HT-29 (cell line): ENCODE data around the gene HPD. TPM values are rescaled to one million over a fixed set of nuclear protein-coding genes. Genes with fewer than 3 reads are reported as not detected.
"Not testable (repeated sequence)": the region's sequence is repeated elsewhere in the genome, so short reads cannot be mapped to it uniquely, and the experiment has no call there.

Experiments
- DNase-seq: peaks from one replicate; pipeline ENCODE4 v3.0.0-alpha.2; 2015; ENCODE audit warnings: low spot score
- total RNA-seq: library from RNA; depleted of rRNA; stranded (reverse); fragments of >200 nt; shearing (Covaris generic); gene quantifications from 2 replicates; pipeline ENCODE4 v1.2.3, GENCODE V29; 2014

HPD gene
- total RNA-seq, 1 experiment from 2014 or later = not detected

DNA sequence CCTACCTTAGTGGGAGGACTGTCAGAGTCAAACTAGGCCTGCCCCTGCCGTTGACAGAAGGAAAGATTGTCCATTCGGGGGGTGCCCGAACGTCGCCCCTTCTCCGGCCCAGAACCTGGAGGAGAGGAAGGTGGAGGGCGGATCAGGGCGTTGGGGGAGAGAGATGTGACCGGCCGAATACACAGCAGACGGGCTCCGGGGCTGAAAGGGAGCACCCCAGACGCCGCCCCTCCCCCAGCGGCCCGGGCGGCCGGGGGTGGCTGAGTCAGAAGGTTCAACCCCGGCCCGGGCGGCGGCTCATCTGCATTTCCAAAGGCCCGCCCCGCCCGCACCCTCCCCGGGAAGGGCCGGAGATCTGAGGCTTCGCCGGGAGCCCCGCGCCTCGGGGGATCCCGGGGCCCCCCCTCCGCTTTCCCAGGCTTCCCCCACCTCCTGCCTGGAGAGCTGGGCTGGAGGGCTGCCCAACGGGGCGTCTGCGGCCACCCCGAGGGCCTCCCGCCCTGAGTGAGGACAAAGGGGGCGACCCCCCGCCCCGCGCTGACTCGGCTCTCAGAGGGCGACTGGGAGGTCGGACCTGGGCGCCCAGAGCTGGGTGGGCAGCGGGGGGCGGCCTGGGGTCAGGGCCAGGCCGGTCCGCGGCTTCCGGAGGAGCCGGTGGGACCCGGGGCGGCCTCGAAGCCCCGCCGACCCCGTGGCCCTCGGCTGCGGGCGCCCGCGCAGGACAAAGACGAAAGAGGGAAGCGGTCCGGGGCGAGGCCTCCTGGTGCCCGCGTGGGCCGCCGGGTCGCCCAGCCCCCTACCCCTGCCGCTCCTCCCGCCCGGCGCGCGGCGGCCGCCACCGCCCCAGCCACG lies 58.6 kb downstream of the HPD start:
- peak; percentile 91 for DNase-seq

DNA sequence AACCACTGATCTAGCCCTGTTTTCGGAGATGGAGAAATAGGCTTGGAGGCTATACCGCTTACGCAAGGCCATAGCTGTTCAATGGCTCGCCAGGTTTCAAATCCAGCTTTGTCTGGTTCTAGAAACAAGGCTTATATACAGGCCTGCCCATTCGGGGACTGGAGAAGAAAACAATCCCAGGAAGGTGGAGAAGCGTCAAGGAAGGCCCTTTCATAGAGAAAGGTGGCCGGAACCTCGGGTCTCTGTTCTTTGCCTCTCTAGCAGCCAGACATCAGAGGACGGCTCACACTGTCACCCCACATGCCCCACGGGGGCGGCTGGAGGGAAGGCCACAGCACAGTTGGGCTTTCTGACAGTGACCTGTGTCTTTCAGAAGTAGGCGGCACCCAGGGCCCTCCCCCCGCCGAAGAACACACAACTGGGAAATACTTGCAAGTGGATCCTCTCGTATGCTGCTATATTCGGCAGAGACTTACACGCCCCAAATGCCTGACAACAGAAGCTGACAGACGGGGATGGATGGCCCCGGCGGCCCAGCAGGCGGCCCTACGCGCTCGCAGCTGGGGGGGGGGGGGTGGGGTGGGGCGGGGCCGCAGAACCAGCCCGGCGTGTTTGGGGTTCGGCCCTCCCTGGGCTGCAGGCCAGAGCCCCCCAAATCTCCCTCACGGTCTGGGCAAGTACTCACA lies 59.4 kb downstream of the HPD start:
- peak; percentile 77 for DNase-seq

DNA sequence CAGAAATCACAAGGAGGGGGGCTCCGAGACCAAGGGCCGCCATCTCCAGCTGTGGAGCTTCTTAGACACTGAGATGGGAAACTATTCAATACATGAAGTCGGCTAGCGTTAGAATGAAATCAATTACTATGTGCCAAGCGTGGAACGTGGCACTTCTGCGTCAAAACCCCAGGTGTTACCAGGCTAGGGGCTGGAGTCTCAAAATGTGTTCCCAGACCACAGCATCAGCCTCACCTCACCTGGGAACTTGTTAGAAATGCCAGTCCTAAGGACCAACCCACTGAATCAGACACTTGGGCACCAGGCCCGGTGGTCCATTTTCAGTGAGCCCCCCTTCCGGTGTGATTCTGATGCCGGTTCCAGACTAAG lies 59.9 kb downstream of the HPD start:
- no peak for DNase-seq

DNA sequence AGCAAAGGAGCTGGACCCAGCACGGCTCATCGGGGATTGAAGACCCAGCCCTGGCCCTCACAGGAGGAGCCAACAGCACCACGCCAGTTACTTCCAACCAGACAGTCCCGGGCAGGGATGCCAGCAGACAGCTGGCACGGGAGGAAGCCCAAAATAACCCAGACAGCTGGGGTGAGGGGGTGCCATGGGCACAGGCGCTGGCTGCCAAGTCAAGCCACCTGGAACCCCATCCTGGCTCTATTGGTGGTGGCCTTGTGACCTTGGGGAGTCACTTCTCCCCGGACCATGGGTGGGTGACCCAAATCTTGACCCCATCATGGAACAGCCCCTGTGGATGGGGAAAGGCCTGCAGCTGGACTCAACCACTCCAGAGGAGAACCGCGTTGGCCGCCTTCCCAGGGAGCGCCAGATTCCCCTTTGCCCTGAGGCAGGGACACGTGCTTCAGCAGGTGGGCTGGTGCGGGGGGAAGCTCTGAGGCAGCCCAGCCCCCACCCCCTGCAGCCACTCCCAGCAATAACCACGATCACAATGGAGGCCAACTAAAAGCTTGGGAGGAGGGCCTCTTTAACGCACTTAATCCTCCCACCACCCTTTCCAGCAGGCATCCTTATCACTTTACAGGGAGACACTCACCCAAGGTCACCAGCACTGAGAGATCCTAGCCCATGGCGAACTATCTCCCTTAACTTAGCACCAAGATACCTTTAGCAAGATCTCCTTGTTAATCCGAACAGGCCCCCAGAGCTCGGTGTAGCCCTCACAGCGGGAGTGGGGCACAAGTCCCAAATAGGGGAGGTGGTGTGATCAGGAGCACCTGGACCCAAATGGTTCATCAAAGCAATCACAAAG lies 60.5 kb downstream of the HPD start:
- DNase-seq = no peak

DNA sequence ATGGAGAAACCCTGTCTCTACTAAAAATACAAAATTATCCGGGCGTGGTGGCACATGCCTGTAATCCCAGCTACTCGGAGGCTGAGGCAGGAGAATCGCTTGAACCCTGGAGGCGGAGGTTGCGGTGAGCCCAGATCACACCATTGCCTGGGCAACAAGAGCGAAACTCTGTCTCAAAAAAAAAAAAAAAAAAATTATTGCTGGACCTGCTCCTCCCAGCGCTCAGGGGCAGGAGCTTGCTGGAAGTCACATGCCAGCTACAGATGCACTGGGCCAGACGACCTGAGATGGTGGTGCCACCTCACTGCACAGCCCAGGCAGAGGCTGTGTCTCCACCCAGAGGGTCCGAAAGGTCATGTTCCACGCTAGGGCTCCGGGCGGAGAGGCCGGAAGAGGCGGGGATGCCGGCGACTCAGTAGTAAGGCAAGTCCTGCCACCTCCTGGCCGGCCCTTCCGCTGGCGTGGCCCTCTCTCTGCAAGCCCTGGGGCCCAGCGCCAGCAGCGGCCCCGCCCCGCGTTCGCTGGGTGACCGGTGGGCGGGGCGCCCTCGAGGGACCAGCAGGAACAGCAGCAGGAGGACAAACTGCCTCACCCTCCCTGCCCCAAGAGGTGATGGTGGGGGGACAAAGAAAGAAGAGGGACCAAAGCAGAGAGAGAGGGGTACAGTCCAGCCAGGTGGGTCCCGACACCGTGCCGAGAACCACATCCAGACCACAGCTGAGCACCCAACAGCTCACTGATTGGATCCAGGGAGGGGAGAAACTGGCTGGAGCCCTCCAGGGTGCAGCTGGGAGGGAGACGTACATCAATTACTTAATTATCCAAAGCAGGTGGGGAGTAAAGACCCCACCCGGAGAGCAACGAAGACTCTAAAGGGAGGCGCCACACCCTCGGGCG lies 61.6 kb downstream of the HPD start:
- peak; percentile 97 for DNase-seq

DNA sequence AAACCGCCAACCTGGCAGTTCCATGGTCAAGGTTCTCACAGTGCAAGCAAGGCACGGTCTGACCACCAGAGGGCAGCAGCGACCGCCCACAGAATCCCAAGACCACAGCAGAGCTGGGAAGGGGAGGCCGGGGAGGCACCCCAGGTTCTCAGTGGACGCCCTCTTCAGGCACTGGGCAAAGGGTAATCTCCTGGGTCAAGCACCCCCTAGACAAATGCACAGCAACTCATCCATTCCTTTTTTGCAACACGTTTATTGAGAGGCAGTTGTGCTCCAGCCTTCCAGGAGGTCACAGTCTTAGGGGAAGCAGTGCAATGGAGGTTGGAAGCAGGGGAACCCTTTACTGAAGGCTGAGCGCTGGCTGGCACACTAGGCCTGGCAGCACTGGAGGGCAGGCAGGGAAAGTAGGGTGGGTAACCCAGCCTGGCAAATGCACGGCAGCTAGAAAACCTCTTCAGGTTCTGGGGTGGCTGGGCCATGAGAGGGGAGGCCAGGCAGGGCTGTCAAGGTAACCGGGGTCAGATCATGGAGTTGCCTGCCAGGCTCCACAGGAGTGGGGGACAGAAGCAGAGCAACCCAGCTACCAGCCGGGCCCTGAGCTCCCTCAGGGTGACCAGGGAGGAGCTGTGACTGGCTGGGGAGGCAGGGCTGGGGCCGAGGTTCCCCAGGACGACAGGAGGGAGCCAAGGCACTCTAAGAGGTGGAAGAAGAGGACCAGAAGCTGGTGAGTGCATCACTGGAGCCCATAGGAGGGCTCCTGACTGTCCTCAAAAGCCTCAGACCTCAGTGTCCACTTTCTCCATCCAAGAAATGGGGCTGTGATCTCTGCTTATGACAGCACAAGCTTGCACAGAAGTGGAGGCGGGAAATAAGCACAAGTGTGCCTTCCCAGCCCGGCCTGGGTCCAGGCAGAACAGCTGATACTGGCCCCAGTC lies 63.4 kb downstream of the HPD start:
- peak; percentile 96 for DNase-seq

DNA sequence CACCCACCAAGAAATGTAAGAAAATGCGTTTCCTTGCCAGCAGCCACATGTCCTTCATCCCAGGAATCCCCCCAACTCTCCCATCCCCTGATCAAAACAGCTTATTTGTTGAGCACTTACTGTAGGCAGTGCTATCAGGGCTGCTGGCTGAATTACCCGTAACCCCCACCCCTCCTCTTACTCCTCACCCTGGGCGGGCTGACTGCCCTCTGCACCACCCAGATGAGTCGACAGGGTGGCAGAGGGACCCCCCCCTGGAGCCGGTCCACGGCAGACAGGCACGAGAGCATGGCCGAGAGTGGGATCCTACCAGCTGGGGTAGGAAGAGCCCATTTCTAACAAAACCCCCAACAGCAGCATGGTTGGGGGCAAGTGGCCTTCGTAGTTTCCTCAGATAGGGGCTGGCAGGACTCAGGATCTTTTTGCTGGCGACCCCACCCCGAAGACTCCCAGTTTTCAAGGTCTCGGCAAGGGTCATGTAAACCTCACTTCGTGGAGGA lies 64.1 kb downstream of the HPD start:
- DNase-seq = peak; percentile 59

DNA sequence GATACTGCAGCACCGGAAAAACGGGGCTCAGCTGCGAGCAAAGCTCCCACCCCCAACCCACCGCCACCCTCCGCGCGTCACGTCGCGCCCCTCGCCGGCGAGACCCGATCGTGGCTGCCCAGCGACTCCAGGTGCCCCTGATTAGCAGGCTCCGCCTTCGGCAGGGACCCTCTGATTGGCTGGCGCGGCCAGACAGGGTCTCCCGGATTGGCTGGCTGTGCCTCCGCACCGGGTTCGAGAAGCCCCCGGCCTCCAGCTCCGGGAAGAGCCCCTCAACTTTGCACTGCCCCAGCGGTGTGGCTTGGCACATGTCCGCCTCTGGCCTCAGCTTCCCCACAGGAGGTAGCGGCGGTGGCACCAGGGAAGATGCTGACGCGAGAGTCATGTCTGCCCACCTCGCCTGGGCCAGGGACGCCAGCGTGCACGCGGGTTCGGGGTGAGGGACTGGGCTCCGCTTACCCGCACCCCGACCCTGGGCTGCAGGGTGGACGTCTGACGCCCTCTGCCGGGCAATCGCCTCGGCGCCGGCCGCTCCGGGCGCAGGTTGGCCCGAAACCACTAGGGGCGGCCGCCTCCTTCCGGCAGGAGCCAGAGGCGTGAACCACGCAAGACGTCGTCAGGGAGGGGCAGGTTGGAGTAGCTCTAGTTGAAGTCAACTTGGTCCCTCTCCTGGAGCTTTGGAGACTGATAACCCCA lies 64.7 kb downstream of the HPD start:
- DNase-seq = peak; percentile 94

DNA sequence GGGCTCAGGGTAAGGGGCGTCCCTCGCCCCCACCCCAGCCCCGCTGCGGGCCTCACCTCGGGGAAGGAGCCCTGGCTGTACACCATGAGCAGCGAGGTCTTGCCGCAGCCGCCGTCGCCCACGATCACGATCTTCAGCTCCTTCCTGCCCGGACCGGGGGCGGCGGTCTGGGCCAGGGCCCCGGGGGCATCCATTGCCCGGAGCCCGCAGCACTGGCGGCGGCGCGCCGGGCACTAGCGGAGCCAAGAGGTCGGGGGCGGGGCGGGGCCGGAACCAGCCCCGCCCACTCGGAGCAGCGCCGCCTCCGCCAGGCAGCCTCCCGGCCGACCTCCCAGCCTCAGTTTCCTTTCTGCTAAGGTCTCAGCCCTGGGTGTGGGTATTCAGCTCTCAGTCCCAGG lies 65.2 kb downstream of the HPD start, which contains the start of gene RHOF:
Gene RHOF, minus strand, starts transcription at position 249 of the 398 bp plus-strand sequence. Its CDS starts 55 bp downstream, at position 194.
- no peak for DNase-seq

DNA sequence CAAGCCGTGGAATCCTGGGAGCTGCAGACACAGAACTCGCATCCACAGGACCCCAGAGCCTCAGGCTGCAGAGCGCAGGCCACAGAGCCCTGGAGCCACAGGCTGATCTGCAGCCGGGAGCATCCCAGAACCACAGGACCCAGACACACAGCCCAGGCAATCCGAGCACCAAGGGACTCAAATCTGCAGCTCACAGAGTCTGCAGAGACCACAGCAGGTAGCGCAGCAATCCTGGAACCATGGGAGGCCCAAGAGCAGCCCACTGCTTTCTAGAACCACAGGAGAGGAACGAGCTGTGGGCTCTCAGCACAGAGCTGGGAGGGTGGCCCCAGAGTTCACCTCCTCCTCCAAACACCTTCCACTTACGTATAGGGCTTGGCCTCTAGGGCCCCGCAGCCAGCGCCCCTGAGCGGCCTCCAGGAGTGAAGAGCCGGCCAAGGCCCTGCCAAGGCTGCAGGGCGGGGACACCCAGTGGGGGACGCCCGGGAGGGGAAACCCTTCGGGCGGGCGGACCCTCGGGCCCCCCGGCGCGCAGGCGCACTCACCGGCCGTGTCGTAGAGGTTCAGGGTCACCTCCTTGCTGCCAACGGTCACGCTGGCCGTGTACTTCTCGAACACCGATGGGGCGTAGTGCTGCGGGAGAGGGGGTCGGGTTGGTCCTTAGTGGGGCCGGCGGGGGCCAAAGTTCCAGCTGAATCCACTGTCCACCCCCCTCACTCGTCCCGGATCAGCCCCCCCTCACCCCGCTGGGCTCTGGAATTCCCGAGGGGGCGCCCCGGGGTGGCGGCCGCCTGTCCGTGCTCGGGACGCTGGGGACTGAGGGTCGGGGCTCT lies 65.8 kb downstream of the HPD start:
- DNase-seq = no peak

DNA sequence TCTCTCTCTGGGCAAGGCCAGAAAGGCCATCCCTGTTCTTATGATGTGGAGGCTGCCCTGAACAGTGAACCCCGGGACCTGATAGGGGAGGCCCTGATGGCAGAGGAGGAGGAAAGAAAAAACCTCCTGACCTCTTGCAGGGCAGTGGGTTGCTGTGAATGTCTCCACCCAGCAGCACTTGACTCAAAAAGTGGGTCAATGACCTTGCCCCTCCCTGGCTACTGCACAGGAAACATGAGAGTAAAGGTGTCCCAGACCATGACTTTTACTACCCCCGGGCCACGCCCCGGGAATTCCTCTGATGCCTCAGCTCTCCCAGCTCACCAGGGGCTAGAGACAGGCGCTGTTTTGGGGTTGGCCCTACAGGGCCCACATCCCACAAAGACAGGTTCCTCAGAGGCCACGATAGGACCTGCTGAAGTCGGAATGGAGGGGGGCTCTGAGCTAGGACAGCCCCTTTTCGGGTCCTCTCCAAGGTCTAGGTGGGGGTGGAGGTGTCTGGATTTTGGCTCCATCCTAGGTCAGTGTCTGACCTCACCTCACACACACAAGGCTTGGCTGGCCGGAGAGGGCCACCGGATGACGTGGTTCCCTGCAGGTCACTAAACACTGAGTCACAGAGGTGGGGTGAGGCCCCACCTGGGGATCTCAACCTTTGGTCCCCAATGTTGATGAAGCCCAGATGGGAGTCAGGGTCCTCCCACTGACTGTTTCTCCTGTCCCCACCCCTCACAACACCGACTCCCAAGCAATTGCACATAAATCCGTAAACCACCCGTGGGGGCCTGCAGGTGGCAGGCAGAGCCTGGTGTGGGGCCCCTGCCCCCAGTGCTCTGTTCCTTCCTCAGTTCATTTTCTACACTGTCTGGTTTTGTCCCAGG lies 66.7 kb downstream of the HPD start:
- no peak for DNase-seq

DNA sequence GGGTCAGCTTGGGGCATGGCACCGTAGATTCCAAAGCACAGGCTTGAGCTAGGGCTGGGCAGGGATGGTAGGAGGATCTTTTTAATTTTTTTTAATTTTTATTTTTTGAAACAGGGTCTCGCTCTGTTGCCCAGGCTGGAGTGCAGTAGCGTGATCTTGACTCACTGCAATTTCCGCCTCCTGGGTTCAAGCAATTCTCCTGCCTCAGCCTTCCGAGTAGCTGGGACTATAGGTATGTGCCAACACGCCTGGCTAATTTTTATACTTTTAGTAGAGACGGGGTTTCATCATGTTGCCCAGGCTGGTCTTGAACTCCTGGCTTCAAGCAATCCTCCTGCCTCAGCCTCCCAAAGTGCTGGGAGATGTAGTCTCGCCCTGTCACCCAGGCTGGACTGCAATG lies 67.9 kb downstream of the HPD start:
- DNase-seq = not testable (repeated sequence)

DNA sequence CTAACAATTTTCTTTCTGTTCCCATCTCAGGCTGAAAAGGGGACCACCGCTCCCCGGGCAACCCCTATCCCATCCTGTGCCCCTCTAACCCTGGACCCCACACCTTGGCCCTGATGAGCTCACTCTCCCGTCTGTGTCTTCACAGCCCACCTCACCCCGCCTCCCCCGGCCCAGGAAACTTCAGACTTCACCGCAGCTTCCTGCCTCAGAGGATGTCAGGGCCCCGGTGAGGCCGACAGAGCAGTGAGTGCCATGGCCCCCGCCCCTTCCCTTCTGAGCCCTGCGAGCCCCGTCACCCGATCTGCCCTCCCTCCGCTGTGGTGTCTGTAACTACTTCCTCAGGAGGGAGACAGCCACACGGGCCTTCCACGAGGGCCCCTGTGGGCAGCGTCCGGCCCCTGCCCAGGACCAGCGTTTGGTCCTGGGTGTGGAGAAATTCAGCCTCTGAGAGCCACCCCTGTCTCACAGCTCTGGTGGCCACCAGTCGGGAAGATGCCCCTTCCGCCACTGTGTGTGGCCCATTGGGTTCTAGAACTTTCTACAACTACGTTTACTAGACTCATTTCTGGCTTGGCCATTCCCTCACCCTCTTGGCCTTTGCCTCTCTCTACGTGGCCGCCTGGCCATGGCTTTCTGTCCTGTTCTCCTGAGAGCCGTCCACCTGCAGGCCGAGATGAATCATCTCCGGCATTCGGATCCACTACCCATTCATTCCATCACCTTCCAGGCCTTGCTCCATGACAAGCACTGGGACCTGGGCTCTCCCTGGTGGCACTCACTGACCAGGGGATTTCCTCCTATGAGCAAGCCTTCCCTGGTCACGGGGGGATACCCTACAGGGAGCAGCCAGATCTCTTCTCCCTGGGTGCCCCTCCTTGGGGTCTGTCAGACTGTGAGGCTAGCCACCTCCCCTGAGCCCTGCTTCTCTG lies 68.6 kb downstream of the HPD start:
- no peak for DNase-seq
